Upper lobe of left lung (tissue), 6 donors: ENCODE measurements around the gene KCTD21. TPM values are rescaled to one million over a fixed set of nuclear protein-coding genes. Genes with fewer than 3 reads are reported as not detected.
A peak's percentile ranks its signal among the peaks of the same experiment; 100 is the strongest.

Experiments used
- ATAC-seq, 2 donors: fragments of 200-7000 bp; cut with Tn5 transposase; one replicate each; pipeline ENCODE4 v1.9.1; 2022; ENCODE audit warnings: mild to moderate bottlenecking in 2 of 2, moderate library complexity in 2 of 2; ENCODE audit not compliant: low FRiP score in 2 of 2
- DNase-seq, 2 donors: peaks; one replicate each; pipeline ENCODE4 v3.0.0-alpha.2; 2019 to 2020
- H3K27ac ChIP-seq, 4 donors: fragments of 200-600 bp; sonication (generic); one replicate each; pipeline ENCODE4 v1.5.1; 2016 to 2019
- H3K27me3 ChIP-seq, 4 donors: fragments of 200-600 bp; sonication (generic); one replicate each; pipeline ENCODE4 v1.5.1; 2017 to 2019
- H3K36me3 ChIP-seq, 4 donors: fragments of 200-600 bp; sonication (generic); one replicate each; pipeline ENCODE4 v1.5.1; 2016 to 2019
- H3K4me1 ChIP-seq, 4 donors: fragments of 200-600 bp; sonication (generic); one replicate each; pipeline ENCODE4 v1.5.1; 2018 to 2019
- H3K4me3 ChIP-seq, 4 donors: fragments of 200-600 bp; sonication (generic); one replicate each; pipeline ENCODE4 v1.5.1; 2017 to 2019; ENCODE audit warnings: mild to moderate bottlenecking in 2 of 4, moderate library complexity in 1 of 4
- H3K9me3 ChIP-seq, 4 donors: fragments of 200-600 bp; sonication (generic); one replicate each; pipeline ENCODE4 v1.5.1; 2018 to 2019
- EP300 ChIP-seq, 4 donors: sonication (generic); formaldehyde crosslinking; IDR thresholded peaks; one replicate each; pipeline ENCODE4 v1.5.1; 2017; ENCODE audit warnings: antibody characterized with exemption in 4 of 4, control low read depth in 2 of 4
- POLR2A ChIP-seq, 4 donors: fragments of 450-650 bp; IDR thresholded peaks; one replicate each; pipeline ENCODE4 v1.5.1; 2016 to 2017; ENCODE audit warnings: antibody characterized with exemption in 4 of 4, mild to moderate bottlenecking in 2 of 4
- POLR2AphosphoS5 ChIP-seq, 2 donors: sonication (generic); formaldehyde crosslinking; IDR thresholded peaks; one replicate each; pipeline ENCODE4 v1.5.1; 2017; ENCODE audit warnings: antibody characterized with exemption in 2 of 2
- WGBS, 2 donors: methylation state at CpG; one replicate each; pipeline ENCODE4 v1.1.5; 2017 to 2018; 5-methylcytosine and 5-hydroxymethylcytosine counted together
- total RNA-seq, 6 donors: library from RNA; depleted of rRNA in 4 of 6; stranded (reverse); fragments of >200 nt in 4 of 6; gene quantifications; one replicate each; pipeline versions ENCODE4 v1.1.0 to v1.2.1, GENCODE V29; 2016 to 2021
- TF ChIP-seq, protein P1 (sequence below), 6 experiments: fragments of 450-650 bp in 4 of 6; fragments of 200-600 bp in 2 of 6; sonication (generic) in 2 of 6; IDR thresholded peaks; one replicate each; pipeline ENCODE4 v1.5.1; 2016 to 2019; ENCODE audit warnings: antibody characterized with exemption in 6 of 6
- donor health status: DM: no; HTN: no; CAD: no; lungs with moderate emphysema.
- donor health status: DM: no; HTN: yes; CAD: no; lungs with severe emphysema.

KCTD21 gene
- total RNA-seq, 6 donors from 2014 or later: 8.4 to 18.9 (median 10.7) TPM

DNA sequence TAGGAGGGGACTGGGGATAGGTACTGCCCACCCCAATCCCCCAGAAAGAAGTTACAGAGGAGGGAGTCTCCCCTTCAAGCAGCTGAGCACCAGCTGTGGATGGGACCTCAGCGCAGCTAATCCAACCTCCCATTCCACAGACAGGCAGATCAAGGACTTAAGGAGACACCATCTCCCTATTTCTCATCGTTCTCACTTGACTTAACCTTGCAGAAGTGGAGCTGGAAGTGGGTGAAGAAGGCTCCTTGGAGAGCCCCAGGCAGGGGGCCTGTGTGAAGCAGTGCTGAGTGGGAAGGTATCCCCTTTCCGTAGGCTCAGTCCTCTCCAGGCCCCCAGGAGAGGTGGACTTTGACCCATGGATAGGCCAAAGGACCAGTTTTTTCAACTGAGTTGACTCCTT, 27.6 kb upstream of the KCTD21 start:
- no peak overlapping the region for H3K27ac ChIP-seq
- no peaks in the 10 kb centered on the region for H3K27me3 ChIP-seq
- H3K9me3 ChIP-seq: no peaks in the 10 kb centered on the region
- 92 to 100% methylated on average over 1 to 3 of the region's 3 CpGs for WGBS, 2 donors
- ATAC-seq: no peak
- peaks cover 20 to 65% (median 52%) of the 10 kb centered on the region in 4 donors for H3K36me3 ChIP-seq
- H3K4me1 ChIP-seq: no peaks in the 10 kb centered on the region
- H3K4me3 ChIP-seq: no peak overlapping the region
- no peak for TF ChIP-seq POLR2AphosphoS5 (IDR thresholded peaks at IDR 0.05)
- TF ChIP-seq POLR2A (IDR thresholded peaks at IDR 0.05): no peak
- TF ChIP-seq, protein P1, sequence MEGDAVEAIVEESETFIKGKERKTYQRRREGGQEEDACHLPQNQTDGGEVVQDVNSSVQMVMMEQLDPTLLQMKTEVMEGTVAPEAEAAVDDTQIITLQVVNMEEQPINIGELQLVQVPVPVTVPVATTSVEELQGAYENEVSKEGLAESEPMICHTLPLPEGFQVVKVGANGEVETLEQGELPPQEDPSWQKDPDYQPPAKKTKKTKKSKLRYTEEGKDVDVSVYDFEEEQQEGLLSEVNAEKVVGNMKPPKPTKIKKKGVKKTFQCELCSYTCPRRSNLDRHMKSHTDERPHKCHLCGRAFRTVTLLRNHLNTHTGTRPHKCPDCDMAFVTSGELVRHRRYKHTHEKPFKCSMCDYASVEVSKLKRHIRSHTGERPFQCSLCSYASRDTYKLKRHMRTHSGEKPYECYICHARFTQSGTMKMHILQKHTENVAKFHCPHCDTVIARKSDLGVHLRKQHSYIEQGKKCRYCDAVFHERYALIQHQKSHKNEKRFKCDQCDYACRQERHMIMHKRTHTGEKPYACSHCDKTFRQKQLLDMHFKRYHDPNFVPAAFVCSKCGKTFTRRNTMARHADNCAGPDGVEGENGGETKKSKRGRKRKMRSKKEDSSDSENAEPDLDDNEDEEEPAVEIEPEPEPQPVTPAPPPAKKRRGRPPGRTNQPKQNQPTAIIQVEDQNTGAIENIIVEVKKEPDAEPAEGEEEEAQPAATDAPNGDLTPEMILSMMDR (IDR thresholded peaks at IDR 0.05): no peak
- no peak for TF ChIP-seq EP300 (IDR thresholded peaks at IDR 0.05)
- DNase-seq: no peak

DNA sequence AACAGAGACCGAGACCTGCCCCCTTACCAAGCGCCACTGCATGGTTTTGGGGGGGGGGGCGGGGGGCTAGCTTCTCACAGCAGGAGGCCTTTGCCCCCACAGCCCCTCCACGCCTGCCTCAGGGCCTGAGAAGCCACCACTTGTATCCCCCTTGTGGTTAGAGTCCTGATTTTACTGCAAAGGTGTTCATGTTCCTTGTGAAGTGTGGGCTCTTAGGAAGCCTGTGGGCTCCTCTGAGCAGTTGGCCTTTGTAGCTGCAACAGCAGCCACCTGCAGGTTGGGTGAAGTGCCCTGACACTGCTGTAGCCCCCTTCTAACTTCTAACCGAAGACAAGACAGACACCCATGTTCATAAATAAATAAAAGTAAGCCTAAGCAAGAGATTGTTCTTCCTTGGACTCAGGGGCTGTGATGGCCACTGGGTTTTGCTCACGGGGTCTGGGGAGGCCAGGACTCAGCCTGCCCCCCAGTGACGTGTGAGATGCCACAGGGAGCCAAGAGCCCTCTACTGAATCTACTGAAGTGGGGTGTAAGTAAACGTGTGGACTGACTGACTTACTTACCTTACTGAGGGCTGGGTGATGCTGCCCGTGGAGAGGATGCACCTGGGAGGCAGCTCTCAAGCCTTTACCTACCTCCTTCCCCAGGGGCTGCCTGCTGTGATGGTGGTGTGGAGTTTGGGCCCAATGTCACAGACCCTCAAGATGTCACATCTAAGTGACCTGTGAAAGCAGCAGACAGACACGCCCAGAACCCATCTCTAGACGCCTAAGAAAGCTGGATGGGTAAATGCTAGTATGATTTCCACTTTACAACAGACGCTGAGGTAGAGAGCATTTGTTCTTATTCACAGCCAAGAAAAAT, 26.1 kb upstream of the KCTD21 start:
- DNase-seq: no peak
- ATAC-seq: no peak

DNA sequence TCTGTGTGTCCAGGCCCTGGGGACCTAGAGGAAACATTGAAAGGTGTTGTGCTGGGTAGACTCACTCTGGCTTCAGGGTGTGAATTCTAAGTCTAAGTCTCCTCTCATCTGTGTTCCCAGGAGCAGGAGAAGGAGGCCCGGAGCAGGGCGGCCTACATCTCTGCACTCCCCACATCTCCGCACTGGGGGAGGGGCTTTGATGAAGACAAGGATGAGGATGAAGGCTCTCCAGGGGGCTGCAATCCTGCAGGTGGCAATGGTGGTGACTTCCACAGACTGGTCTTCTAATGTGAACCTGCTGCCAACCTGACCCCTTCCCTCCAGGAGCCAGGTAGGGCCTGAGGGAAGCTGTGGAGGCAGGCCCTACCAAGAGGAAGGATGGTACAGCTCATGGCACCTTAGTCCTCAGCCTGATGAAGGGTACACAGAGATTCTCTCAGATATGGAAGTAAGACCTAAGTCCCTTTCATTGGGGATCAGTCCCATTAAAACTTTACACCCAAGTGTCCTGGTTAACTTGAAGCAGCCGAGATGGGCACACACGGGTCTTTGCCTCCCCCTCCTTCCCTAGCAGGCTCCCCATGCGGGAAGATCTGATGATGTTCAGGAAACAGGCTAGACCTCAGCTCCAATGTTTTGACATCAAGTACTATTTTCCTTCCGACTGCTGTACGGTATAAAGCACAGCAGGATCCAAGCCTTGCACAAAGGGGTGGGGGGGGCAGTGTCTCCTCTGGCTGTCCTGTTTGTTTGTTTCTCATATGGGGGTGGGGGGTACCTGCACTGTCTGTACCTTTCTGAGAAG, 25.3 kb upstream of the KCTD21 start:
- H3K4me3 ChIP-seq: no peak overlapping the region
- WGBS, 2 donors: 75 to 80% methylated on average over 8 of the region's 8 CpGs
- H3K27me3 ChIP-seq: no peaks in the 10 kb centered on the region
- no peaks in the 10 kb centered on the region for H3K4me1 ChIP-seq
- ATAC-seq (no peak), DNase-seq (no peak)
- no peaks in the 10 kb centered on the region for H3K9me3 ChIP-seq
- peak overlapping the region in 1 of 4 donors; percentile 12 for H3K27ac ChIP-seq
- H3K36me3 ChIP-seq: peaks cover 7 to 62% (median 41%) of the 10 kb centered on the region in 4 donors
- TF ChIP-seq, protein P1 (IDR thresholded peaks at IDR 0.05): no peak
- TF ChIP-seq POLR2A (IDR thresholded peaks at IDR 0.05) (no peak), EP300 (IDR thresholded peaks at IDR 0.05) (no peak), POLR2AphosphoS5 (IDR thresholded peaks at IDR 0.05) (no peak)

More for the DNA sequence above, 26.1 kb upstream of the KCTD21 start:
- peaks cover 15 to 64% (median 46%) of the 10 kb centered on the region in 4 donors for H3K36me3 ChIP-seq
- H3K9me3 ChIP-seq: no peaks in the 10 kb centered on the region
- 84 to 89% methylated on average over 8 to 12 of the region's 12 CpGs for WGBS, 2 donors
- H3K4me3 ChIP-seq: no peak overlapping the region
- no peak overlapping the region for H3K27ac ChIP-seq
- no peaks in the 10 kb centered on the region for H3K27me3 ChIP-seq
- no peaks in the 10 kb centered on the region for H3K4me1 ChIP-seq
- TF ChIP-seq, protein P1 (IDR thresholded peaks at IDR 0.05): no peak
- TF ChIP-seq POLR2AphosphoS5 (IDR thresholded peaks at IDR 0.05): no peak

DNA sequence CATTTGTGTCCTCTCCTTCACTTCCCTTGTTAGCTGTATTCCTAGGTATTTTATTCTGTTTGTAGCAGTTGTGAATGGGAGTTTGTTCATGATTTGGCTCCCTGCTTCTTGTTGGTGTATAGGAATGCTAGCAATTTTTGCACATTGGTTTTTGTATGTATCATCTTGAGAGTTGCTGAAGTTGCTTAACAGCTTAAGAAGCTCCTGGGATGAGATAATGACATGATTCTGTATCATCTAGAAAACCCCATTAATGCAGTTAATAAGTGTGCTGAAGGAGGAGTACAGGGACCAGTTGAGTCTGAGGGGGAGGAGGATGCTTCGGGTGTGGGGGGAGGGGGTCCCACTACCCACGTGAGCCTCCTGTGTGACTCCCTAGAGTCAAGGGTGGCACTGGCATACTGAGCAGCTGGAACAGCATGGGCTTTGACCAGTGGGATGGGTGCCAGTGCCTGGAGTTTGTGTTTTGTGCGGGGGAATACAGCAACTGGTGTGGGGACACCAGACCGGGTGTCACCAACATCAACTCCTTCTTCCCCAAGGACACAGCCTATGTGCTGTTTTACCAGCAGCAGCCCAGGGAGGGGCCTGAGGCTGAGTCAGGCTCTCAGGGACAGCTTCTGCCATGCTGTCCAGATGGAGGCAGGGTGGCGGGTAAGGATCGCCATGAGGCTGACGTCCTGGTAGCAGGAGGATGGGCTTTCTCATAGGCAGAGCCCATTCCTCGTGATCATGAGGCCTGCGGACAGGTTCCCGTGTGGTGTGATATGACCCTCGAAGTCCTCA, 24.4 kb upstream of the KCTD21 start:
- Histone ChIP-seq H3K4me3 (no peak overlapping the region), H3K36me3 (peaks cover 6 to 58% (median 34%) of the 10 kb centered on the region in 4 donors), H3K4me1 (no peaks in the 10 kb centered on the region), H3K27ac (peak overlapping the region in 2 of 4 donors; percentile 12 to 49), H3K9me3 (no peaks in the 10 kb centered on the region), H3K27me3 (no peaks in the 10 kb centered on the region)
- ATAC-seq: no peak
- DNase-seq: no peak
- TF ChIP-seq EP300 (IDR thresholded peaks at IDR 0.05) (no peak), POLR2AphosphoS5 (IDR thresholded peaks at IDR 0.05) (no peak), POLR2A (IDR thresholded peaks at IDR 0.05) (no peak)
- TF ChIP-seq, protein P1 (IDR thresholded peaks at IDR 0.05): no peak
- 75 to 87% methylated on average over 2 to 11 of the region's 11 CpGs for WGBS, 2 donors
